GM21786 (cell line): Measurements from ENCODE around the gene GRIN2A.
"Not testable (repeated sequence)": the region's sequence is repeated elsewhere in the genome, so short reads cannot be mapped to it uniquely, and the experiment has no call there.

Experiments
- ATAC-seq: cut with Tn5 transposase; IDR thresholded peaks from one replicate; pipeline ENCODE4 v1.9.1; 2021; ENCODE audit not compliant: unreplicated experiment

Gene GRIN2A

DNA sequence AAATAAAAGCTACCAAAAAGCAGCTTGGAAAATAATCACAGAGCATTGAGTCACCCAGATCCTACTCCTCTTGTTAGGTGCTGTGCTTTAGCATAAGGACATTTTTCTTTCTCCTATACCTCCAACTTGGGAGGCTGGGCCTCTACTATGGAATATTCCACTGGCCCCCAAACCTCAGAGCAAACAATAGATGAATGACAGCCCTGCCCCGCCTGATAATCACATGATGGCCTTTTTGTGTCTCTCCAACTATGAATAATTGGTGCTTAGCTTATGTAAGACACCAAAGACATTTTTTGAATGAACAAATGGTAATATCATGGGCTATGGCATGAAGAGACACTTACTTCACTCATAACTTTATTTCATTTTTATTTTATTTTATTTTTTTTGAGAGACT, 250.2 kb downstream of the GRIN2A start:
- no peak for ATAC-seq

DNA sequence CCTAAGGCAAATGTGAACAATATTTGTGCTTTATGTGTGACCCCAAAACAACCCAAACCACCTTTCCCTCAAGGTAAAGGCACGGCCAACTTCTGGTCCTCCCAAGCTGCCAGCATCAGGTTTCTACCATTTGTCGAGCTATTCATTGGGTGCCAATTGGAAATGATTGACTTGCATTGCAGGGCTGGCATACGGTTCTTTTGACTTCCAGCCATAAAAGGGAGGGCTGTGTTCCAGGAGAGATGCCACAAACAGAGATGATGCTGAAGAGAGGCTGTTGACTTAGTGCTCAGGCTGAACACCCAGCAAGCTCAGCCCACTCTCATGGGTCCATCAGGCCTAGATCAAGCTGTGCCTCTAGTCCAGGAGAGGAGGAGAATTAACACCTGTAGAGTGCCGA, 252.4 kb downstream of the GRIN2A start:
- ATAC-seq = no peak

DNA sequence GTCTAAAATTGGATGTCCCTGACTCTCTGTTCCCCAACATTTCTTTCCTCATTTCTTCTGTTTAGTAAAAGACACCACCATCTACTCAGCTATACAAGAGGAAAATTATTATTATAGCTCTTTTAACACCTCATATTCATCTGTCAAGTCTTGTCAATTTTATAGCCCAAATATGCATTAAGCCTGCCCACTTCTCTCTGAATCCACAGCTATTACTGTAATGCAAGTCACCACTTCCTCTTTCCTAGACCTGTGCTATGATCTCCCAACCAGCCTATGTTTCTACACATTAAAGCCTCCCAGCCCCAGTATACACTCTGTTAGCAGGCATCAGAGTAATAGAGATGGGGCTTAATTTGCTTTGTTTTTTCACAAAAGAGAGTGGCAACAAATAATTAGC, 252.9 kb downstream of the GRIN2A start:
- ATAC-seq = no peak

DNA sequence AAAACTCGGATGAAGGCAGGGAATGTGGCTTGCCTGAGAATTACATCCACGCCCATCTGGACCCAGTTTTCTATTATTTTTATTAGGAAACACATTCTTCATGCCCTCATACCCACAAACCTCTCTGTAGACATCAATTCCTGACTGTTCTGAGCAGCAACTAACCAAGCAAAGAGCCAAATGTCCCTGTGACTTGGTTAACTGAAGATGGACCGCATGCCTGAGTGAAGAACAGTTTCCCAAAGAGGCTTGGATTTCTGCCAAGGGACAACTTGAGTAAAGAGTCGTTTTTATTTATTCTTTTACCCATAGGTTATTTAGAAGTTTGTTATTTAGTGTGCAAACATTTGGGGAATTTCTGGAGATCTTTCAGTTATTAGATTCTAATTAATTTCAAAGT, 259.8 kb downstream of the GRIN2A start:
- no peak for ATAC-seq

DNA sequence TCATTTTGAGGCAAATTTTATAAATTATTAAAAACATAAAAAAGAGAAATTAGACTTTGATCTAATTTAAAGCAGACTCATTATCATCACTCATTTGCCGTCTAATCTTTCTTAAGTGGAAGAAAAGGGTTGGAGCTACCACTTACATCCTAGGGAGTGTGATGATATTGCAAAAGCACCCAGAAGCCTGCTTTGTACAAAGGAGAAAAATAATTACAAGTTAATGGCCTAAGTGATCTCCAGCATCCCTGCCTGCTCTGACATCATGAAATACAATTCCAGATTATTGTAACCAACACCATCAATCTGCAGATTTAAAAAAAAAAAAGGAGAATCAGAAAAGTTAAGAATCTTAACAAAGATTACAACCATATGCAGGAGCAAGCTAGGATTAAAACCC, 260.2 kb downstream of the GRIN2A start:
- ATAC-seq = no peak

DNA sequence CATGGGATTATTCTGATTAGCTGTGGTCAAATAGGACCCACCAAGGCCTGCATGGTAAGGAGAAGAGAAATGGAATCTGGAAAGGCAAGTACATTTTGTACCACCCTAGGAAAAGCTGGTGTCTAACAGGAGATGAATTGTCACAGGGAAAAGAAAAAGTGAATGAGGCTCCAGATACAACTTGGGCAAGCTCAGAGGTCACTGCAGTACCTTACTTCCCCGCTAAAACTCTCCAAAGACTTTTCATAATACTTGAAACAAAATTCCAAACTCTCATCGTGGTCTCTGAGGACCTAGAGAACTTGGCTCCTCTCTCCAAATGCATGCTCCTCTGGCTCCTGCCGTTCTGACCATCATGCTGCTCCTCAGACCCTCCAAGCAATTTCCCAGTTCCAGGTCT, 262.8 kb downstream of the GRIN2A start:
- no peak for ATAC-seq

DNA sequence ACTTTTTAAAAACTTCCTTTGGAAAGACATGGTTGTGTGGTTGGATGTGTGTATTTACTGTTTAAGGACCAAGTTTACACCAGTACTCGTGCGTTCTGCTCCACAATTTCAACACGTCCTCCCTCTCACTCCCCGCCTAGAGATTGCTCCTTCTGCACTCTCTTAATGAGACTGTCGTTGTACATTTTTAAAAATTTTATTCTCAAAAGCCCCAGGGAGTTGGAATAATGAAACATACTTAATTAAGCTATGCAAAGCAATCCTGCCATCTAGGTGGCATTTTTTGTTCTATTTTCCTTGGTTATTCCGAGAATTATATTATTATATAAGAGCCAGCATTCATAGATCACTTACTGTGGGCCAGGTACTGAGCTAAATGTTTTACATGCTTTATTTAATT, 264.5 kb downstream of the GRIN2A start:
- ATAC-seq = no peak

DNA sequence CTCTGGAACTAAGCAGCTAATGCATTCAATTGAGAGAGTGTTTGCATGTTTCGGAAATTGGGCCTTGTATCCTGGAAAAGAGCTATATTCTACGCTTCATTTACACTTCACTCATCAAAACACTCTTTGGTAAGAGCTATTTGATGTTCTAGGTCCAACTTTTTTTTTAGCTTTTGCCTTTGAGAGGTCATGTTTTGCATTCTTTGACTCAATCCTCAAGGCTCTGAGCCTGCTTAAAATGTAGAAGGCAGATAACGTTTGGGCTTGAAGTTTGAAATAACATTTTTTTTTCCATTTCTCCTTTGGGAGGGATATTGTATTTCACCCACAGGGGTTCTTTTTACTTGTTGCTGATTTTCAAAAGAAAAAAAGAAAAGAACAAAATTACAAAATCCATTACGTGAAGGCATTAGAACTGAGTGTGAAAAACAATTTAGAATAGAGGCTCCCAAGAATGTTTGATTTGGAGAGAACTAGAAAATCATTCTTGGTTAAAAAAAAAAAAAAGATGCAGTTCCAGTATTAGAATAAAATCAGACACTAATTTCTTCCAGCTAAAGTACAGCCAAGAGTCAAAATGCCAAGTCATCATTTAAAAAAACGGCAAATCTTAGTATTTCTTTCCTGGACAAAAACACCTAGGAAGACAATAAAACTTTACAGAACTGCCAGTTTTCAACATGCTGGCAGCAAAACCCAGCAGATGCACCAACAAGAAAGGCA, 268.5 kb downstream of the GRIN2A start:
- ATAC-seq = no peak

DNA sequence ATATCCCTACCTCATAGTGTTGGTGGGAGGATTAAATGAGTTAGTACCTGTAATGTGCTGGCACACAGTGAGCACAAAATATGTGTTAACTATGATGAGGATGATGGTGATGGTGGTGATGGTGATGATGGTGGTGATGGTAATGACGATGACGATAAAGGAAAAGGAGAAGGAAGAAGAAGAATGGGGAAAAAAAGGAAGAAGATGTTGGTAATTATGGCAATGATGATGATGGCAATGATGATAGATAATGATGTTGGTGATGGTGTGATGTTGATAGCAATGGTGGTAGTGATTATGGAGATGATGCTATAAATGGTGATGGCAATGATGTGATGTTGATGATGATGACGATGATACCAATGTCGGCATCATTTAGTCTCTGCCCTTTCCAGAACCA, 270.2 kb downstream of the GRIN2A start:
- ATAC-seq = no peak

DNA sequence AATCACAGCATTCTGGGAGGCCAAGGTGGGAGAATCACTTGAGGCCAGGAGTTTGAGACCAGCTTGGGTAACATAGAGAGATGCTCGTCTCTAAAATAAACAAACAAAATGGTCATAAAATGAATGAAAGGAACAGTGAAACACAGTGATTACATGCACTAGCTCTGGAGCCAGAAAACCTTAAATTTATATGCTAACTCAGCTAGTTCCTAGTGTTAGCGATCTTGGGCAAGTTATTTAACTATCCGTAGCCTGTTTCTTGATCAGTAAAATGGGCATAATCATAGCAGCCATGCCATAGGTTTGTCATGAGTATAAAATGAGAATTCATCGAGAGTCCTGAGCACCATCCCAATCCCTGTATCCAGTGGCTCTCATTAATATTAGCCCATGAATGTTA, 271.0 kb downstream of the GRIN2A start:
- no peak for ATAC-seq

DNA sequence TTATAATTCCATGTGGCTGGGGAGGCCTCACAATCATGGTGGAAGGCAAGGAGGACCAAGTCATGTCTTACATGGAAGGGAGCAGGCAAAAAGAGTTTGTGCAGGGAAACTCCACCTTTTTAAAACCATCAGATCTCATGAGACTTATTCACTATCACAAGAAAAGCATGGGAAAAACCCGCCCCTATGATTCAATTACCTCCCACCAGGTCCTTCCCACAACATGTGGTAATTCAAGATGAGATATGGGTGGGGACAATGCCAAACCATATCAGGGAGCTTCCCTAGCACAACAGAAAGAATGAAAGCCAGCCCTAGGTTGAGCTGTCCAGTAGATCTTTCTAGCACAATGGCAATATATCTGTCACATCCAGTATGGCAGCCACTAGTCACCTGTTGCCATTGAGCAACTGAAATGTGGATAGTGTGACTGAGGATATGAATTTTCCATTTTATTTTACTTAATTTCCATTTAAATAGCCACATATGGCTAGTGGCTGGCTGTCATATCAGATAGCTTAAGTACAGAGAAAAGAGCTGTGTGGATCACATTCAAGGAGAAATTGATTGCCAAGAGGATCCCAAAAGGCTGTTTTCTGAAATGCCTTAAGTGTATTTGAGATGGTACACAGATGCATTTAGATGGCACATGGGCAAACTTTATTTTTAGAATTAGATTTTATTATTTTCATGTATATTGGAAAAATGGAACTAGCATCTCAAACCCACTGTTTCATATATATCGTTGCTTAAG, 273.0 kb downstream of the GRIN2A start:
- no peak for ATAC-seq

DNA sequence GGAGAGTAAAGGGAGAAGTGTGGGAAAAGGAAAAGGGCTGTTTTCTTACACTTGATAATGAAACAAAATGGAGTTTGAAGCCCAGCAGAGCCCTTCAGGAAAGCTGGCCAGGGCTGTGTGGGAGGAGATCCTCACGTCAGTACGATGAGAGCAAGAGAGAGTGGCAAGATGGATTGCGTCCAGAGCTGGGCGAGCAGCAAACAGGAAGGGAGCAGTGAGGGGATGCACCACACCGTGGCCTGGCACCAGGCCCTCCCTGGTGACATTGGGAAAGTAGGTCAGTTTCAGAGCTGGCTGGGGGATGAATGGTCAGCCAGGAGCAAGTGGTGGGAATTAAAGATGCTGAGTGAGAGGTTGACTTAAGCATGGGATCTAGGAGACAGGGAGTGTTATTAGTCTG, 273.6 kb downstream of the GRIN2A start:
- ATAC-seq = no peak

DNA sequence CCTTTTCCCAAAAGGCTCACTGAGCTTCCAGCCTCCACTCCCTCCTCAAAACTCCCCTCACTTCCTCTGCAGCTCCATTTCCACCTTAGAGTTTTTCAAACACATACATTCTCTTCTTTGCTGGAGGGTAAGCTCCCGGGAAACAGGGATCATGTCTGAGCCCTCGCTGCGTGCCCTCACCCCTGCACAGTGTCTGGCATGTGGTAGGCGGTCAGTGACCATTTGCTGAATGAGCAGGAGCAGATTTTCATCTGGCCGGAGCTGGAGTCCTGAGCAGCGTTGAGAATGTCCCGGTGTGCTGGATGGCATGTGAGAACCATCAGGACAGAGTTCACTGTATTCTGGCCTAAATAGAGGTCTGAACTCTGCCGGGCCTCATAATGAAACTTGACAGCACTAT, 274.5 kb downstream of the GRIN2A start:
- ATAC-seq = no peak

DNA sequence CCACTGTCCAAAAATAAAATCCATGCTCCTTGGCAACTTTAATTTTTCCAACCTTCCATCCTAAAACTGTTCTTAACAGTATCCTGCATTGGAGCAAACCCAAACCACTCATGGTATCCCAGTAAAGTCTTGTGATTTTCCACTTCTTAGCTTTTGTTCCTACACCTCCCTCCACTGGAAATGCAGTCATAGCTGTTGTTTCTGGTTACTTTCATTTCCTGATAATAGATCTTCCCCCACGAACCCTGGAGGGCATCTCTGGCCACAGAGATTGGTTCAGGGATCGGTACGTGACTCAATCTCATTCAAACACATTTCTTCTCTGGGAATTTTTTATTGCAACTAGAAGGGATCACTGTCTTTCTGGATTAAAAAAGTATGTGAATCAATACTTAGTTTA, 276.0 kb downstream of the GRIN2A start:
- ATAC-seq = no peak

DNA sequence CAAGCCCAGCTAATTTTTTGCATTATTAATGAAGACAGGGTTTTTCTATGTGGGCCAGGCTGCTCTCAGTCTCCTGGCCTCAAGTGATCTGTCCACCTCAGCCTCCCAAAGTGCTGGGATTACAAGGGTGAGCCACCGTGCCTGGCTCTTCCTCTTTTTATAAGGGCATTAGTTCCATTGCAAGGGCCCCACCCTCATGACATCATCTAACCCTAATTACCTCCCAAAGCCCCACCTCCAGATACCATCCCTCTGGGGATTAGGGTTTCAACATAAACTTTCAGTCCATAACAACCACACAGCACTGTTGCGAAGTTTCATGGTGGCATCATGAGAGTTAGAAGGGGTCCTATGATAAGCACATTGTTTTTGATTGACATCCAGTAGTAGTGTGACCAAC, 277.7 kb downstream of the GRIN2A start:
- no peak for ATAC-seq

DNA sequence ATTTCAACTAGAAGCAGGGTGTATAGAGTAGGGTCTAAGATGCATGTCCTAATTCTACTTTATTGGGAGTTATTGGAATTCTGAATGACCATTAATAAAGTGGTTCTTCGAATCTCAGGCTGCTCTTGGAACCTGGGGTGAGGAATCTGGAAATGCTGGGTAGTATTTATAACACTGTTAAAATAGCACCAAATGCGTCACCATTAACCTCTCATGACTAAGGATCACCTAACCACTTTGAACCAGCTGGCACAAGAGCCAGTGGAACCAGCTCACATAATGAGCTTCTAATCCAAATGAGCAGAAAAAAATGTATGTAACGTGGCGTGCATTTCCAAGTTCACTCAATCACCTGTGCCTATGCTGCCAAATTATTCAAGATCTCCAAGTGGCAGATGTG, 281.7 kb downstream of the GRIN2A start:
- no peak for ATAC-seq

DNA sequence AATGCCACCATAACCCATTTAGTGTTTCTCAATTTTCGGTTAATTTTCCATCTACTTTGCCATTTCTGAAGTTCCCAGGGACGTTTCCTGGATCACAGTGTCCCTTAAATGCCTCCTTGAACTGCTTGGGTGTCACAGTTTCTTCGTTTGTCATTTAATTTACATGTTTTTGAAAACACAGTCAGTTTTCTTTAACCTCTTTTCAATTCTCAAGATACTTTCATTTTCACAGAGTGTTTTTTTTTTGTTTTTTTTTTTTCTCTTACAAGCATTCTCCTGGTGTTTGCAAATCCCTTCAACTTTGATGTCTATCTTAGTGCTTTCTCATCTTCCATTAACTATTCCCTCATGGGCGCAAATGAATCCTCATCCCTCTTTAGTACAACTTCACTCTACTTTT, 283.7 kb downstream of the GRIN2A start:
- no peak for ATAC-seq

DNA sequence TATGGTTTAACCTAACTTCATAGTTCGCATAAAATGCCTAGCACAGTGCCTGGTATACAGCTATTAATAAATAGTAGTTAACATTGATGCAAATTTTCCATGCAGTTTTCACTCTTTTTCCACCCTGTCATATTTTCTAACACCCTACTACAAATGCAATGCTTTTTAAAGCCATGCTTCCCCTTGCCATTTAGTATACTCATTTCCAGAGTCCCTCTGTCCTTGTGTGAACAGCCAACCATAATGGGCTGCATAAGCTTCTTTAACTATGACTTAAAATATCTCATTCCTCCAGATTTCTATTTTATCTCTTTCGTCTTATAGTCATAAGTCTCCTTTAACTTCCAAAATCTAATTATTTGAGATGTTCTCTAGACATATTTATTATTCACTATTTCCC, 284.1 kb downstream of the GRIN2A start:
- no peak for ATAC-seq

DNA sequence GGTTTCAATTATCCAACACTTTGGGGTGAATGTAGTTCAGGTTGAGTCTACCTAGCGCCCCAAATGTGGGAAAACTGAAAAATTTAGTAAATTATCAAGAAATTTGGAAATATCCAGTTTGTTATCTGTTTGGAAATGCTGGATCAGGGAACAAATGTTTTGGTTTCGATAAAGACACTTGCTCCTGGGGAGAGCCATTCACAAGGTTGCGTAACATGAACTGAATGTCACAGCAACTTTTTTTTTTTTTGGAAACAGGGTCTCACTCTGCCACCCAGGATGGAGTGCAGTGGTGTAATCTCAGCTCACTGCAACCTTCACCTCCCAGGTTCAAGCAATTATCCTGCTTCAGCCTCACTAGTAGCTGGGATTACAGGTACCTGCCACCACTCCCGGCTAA, 286.4 kb downstream of the GRIN2A start:
- ATAC-seq = no peak

DNA sequence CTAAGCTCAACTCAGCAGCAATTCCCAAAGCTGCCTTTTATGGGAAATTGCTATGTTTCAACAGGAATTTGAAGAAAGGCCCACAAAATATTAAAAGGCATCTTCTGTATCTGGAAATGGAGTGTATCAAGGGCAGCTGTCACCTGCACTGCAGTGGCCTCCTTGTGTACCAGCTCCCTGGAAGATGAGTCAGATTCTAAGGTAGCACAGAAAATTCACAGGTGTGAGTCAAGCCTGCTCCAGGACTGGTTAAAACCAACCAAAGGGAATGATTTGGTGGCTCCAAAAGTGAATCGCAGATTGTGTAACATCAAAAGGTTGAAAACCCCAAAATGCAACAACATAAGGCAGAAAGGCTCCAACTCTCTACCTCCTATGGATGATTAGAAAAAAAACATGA, 296.4 kb downstream of the GRIN2A start:
- no peak for ATAC-seq

DNA sequence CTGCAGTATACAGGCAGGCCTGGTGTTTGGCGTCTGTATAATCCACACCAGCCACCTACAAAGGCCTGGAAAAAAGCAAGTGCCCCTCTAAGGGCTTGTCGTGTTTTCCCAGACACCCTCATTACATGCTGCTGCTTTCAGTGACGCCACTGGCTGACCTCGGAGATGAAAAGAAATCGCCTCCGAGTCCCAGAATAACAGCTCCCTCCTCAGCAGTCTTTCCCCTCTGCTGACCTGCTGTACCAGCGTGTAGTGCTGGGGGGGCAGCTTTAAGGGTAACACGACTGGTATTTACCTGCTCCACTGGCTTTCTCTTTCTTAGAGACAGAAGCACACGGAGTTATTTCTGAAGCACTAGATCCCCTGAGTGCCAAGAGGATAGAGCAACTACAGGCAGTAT, 296.8 kb downstream of the GRIN2A start:
- ATAC-seq = no peak

DNA sequence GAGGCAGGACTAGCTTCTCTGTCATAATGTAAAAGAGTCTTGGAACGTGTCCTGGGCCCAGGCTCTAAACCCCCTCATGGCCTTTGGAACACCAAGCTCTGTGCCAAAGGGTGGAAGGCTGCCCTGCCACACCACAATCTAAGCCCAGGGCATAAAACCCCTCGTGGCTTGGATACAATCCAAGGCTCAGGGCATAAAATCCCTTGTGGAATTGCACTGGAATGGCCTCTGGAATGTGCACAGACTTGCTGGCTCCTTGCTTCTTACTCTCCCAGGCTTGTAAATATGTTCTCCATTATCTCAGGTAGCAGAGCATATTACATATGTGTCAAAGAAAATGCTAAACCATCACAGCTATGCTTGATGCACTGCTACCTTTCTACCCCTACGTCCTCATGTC, 306.2 kb downstream of the GRIN2A start:
- ATAC-seq = not testable (repeated sequence)

DNA sequence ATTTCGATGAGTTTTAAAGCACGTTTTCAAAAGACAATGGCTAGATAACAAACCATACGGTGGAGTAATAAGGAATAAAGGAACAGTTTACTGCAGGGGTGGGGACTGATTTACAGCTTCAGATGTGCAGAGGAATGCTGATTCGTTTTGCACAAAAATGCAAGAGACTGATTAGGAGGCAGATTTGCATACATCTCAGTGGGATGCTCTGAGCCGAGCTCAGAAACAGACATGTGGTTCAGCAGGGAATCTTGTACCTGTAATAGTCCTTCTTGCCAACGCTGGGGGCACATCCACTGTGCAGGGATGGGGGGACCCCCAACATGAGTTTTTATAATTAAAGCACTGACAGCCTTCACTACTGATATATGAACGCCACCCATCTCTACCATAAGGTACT, 308.0 kb downstream of the GRIN2A start:
- no peak for ATAC-seq
